IMR-90 (cell line): ENCODE data around the gene BRS3. TPM values are rescaled to one million over a fixed set of nuclear protein-coding genes. Genes with fewer than 3 reads are reported as not detected.

Experiments used
- ATAC-seq: fragments of 200-7000 bp; cut with Tn5 transposase; 2 replicates; pipeline ENCODE4 v1.9.1; 2020; ENCODE audit warnings: low read depth, mild to moderate bottlenecking, moderate library complexity
- BruUV-seq: library from RNA; stranded (reverse); fragments of 400-500 nt; replicated peaks from 2 replicates; lab custom pipeline; 2021; lab: Mats Ljungman, UMichigan
- CTCF ChIA-PET: fragments of 300-600 bp; formaldehyde crosslinking; extraction: SDS; loops from one replicate; lab custom pipeline; 2021; ENCODE audit warnings: antibody characterized with exemption; lab: Yijun Ruan, JAX
- POLR2A ChIA-PET: fragments of 300-600 bp; sonication (Branson Sonifier 250); formaldehyde crosslinking; loops from one replicate; lab custom pipeline; 2022; ENCODE audit warnings: antibody characterized with exemption; ENCODE audit not compliant: unreplicated experiment; lab: Charles Lee
- DNase-seq: peaks from one replicate; pipeline ENCODE4 v3.0.0; 2013
- H2AFZ ChIP-seq: replicated peaks from 2 replicates; pipeline ENCODE3; 2013; ENCODE audit warnings: low read length, mild to moderate bottlenecking; ENCODE audit not compliant: poor library complexity
- H2AK5ac ChIP-seq: 2 replicates; pipeline ENCODE4 v1.6.1; 2013; ENCODE audit warnings: low read depth, low read length, inconsistent platforms
- H2AK9ac ChIP-seq: replicated peaks from 2 replicates; pipeline ENCODE3; 2013; ENCODE audit warnings: mild to moderate bottlenecking, low read depth, low read length, moderate library complexity; ENCODE audit not compliant: poor library complexity
- H2BK120ac ChIP-seq: 2 replicates; pipeline ENCODE4 v1.6.1; 2013; ENCODE audit warnings: low read depth, low read length, inconsistent platforms
- H2BK15ac ChIP-seq: 3 replicates; pipeline ENCODE4 v1.6.1; 2013; ENCODE audit warnings: low read depth, low read length, inconsistent platforms
- H2BK20ac ChIP-seq: 2 replicates; pipeline ENCODE4 v1.6.1; 2013; ENCODE audit warnings: low read depth, mild to moderate bottlenecking, inconsistent platforms, low read length, moderate library complexity
- H2BK5ac ChIP-seq: 2 replicates; pipeline ENCODE4 v1.6.1; 2013; ENCODE audit warnings: mild to moderate bottlenecking, low read depth, low read length, inconsistent platforms; ENCODE audit not compliant: poor library complexity, severe bottlenecking
- H3K14ac ChIP-seq: replicated peaks from 2 replicates; pipeline ENCODE4 v1.6.1; 2013; ENCODE audit warnings: low read depth, low read length, inconsistent platforms
- H3K18ac ChIP-seq: 2 replicates; pipeline ENCODE4 v1.6.1; 2013; ENCODE audit warnings: low read depth, low read length, control low read depth
- H3K23ac ChIP-seq: 2 replicates; pipeline ENCODE4 v1.6.1; 2013; ENCODE audit warnings: low read depth, low read length, inconsistent platforms
- H3K27ac ChIP-seq: 2 replicates; pipeline ENCODE4 v1.5.1; 2013; ENCODE audit warnings: mild to moderate bottlenecking, control low read depth, low read length; ENCODE audit not compliant: insufficient read depth
- H3K27me3 ChIP-seq: 2 replicates; pipeline ENCODE4 v1.6.1; 2013; ENCODE audit warnings: low read length; ENCODE audit not compliant: control insufficient read depth, insufficient read depth
- H3K36me3 ChIP-seq: 2 replicates; pipeline ENCODE4 v1.6.1; 2013; ENCODE audit warnings: low read length, mixed read lengths; ENCODE audit not compliant: control insufficient read depth, insufficient read depth
- H3K4ac ChIP-seq: 2 replicates; pipeline ENCODE4 v1.6.1; 2013; ENCODE audit warnings: low read depth, low read length, inconsistent platforms
- H3K4me1 ChIP-seq: 2 replicates; pipeline ENCODE4 v1.6.1; 2013; ENCODE audit warnings: low read length, mixed read lengths; ENCODE audit not compliant: control insufficient read depth, insufficient read depth
- H3K4me2 ChIP-seq: 2 replicates; pipeline ENCODE4 v1.6.1; 2013; ENCODE audit warnings: low read depth, mild to moderate bottlenecking, control low read depth, low read length, moderate library complexity
- H3K4me3 ChIP-seq: 2 replicates; pipeline ENCODE4 v1.5.1; 2013; ENCODE audit warnings: low read depth, mild to moderate bottlenecking, control low read depth, low read length, moderate library complexity; ENCODE audit not compliant: insufficient read depth
- H3K56ac ChIP-seq: 2 replicates; pipeline ENCODE4 v1.6.1; 2013; ENCODE audit warnings: low read length, inconsistent platforms; ENCODE audit not compliant: insufficient read depth; ENCODE audit errors: extremely low read depth
- H3K79me1 ChIP-seq, 2 experiments: 2 replicates each; pipeline ENCODE4 v1.6.1; 2013; ENCODE audit warnings: low read length in 2 of 2, inconsistent platforms in 1 of 2, low read depth in 1 of 2
- H3K9ac ChIP-seq: 2 replicates; pipeline ENCODE4 v1.6.1; 2013; ENCODE audit warnings: low read depth, low read length, control low read depth
- H3K9me1 ChIP-seq: 2 replicates; pipeline ENCODE4 v1.6.1; 2013; ENCODE audit warnings: low read length, inconsistent platforms; ENCODE audit not compliant: insufficient read depth
- H3K9me3 ChIP-seq: 2 replicates; pipeline ENCODE4 v1.6.1; 2013; ENCODE audit warnings: low read length; ENCODE audit not compliant: control insufficient read depth, insufficient read depth
- H4K20me1 ChIP-seq: 2 replicates; pipeline ENCODE4 v1.6.1; 2013; ENCODE audit warnings: low read length, inconsistent platforms; ENCODE audit not compliant: insufficient read depth
- H4K5ac ChIP-seq: 2 replicates; pipeline ENCODE4 v1.6.1; 2013; ENCODE audit warnings: mild to moderate bottlenecking, low read depth, low read length, control low read depth
- H4K8ac ChIP-seq, 2 experiments: 2 replicates each; pipeline ENCODE4 v1.6.1; 2013; ENCODE audit warnings: low read depth in 2 of 2, low read length in 2 of 2, control low read depth in 1 of 2, inconsistent platforms in 1 of 2
- H4K91ac ChIP-seq: 2 replicates; pipeline ENCODE4 v1.6.1; 2013; ENCODE audit warnings: low read depth, low read length, inconsistent platforms; ENCODE audit not compliant: insufficient read depth
- CEBPB ChIP-seq: IDR thresholded peaks from 2 replicates; pipeline ENCODE4 v1.6.1; 2012; ENCODE audit warnings: low read depth, low read length, improper control_type of control experiment
- MAFK ChIP-seq: IDR thresholded peaks from 2 replicates; pipeline ENCODE4 v1.6.1; 2012; ENCODE audit warnings: low read depth, low read length, improper control_type of control experiment
- RFX5 ChIP-seq: IDR thresholded peaks from 2 replicates; pipeline ENCODE4 v1.8.0; 2012; ENCODE audit warnings: low read depth, mild to moderate bottlenecking, low read length, moderate library complexity
- SMC3 ChIP-seq: fragments of 150-350 bp; IDR thresholded peaks from 2 replicates; pipeline ENCODE4 v1.6.1; 2016; ENCODE audit warnings: low read depth, mild to moderate bottlenecking, antibody characterized with exemption, low read length, moderate library complexity
- WGBS, 2 experiments: methylation state at CpG; one replicate each; pipeline versions ENCODE4 v1.1.5 to v1.1.7; 2013; ENCODE audit warnings: missing lambda C conversion rate in 2 of 2; ENCODE audit not compliant: insufficient read length in 1 of 2; ENCODE audit errors: extremely low coverage in 2 of 2; 5-methylcytosine and 5-hydroxymethylcytosine counted together
- dilution Hi-C: fragments of 300-500 bp; cut with HindIII; formaldehyde crosslinking; loops from one replicate; pipeline ENCODE4 v1.14.3; 2018; ENCODE audit warnings: low sequenced_read_pairs; ENCODE audit not compliant: unreplicated experiment
- in situ Hi-C: fragments of 300-500 bp; cut with MboI; formaldehyde crosslinking; loops from 3 replicates; pipeline ENCODE4 v1.14.3; 2019; ENCODE audit warnings: low sequenced_read_pairs, inconsistent platforms, mixed read lengths
- intact Hi-C: fragments of 100-400 bp; cut with micrococcal nuclease; formaldehyde crosslinking; loops from 2 replicates; pipeline ENCODE4 v1.10.0; 2022
- polyA plus RNA-seq, 3 experiments: library from polyadenylated mRNA; depleted of rRNA; stranded (reverse); fragments of >200 nt; gene quantifications; 2 replicates each; pipeline ENCODE4 v1.2.3, GENCODE V29; 2012; ENCODE audit warnings: low replicate concordance in 1 of 3
- total RNA-seq: library from RNA; depleted of rRNA; stranded (reverse); fragments of >200 nt; gene quantifications from 2 replicates; pipeline ENCODE4 v1.2.3, GENCODE V29; 2012

BRS3 gene
- total and polyA plus RNA-seq, 2 of the 4 experiments (the other 2 are of a cell fraction): not detected

GRCh38 chrX:136468391-136469103 lies 19.2 kb upstream of the BRS3 start:
- TF ChIP-seq RFX5 (no peak), SMC3 (no peak), MAFK (no peak), CEBPB (no peak)
- BruUV-seq: no TSS peak
- Histone ChIP-seq H4K8ac (no peak overlapping the region), H3K23ac (no peak overlapping the region), H3K9me3 (no peaks in the 10 kb centered on the region), H3K4ac (no peak overlapping the region), H4K91ac (no peak overlapping the region), H2AK5ac (no peak overlapping the region), H3K4me2 (no peak overlapping the region), H3K27ac (no peak overlapping the region), H3K18ac (no peak overlapping the region), H3K9ac (no peak overlapping the region), H4K5ac (no peak overlapping the region), H2BK120ac (no peak overlapping the region), H3K56ac (no peak overlapping the region), H3K4me3 (no peak overlapping the region), H2AFZ (no peak overlapping the region), H3K27me3 (peaks cover 7% of the 10 kb centered on the region; the same call in 1 of the 2 replicates), H3K4me1 (no peaks in the 10 kb centered on the region), H3K79me1 (no peaks in the 10 kb centered on the region), H2BK5ac (no peak overlapping the region), H2AK9ac (no peak overlapping the region), H2BK15ac (no peak overlapping the region), H2BK20ac (no peak overlapping the region), H3K36me3 (no peaks in the 10 kb centered on the region), H3K14ac (no peak overlapping the region), H3K9me1 (no peaks in the 10 kb centered on the region), H4K20me1 (no peaks in the 10 kb centered on the region)
- ChIA-PET POLR2A (no interaction called here), CTCF (interaction anchor here (0.8 kb wide), 1 partner anchor 16 kb away, joined by 4 read pairs; no protein-coding TSS in a partner anchor)
- intact Hi-C loops (no loop called here), dilution Hi-C loops (no loop called here), in situ Hi-C loops (no loop called here)
- no CpG with 5 or more reads among the region's 2 CpGs for WGBS, 2 experiments
- DNase-seq (no peak), ATAC-seq (no peak)
